GM12865 (cell line): ENCODE data around the gene COL5A2.

Experiments used
- DNase-seq: peaks from one replicate; pipeline ENCODE4 v3.0.0; 2010; ENCODE audit warnings: low read depth
- H3K4me3 ChIP-seq: 2 replicates; pipeline ENCODE4 v1.5.1; 2011; ENCODE audit warnings: mild to moderate bottlenecking, low read depth, low read length, control low read depth
- TF ChIP-seq, protein P1 (sequence below): IDR thresholded peaks from 2 replicates; pipeline ENCODE4 v1.5.1; 2011; ENCODE audit warnings: low read length, control low read depth, low read depth, inconsistent platforms; ENCODE audit not compliant: insufficient read depth; ENCODE audit errors: missing control alignments

The COL5A2 gene

DNA sequence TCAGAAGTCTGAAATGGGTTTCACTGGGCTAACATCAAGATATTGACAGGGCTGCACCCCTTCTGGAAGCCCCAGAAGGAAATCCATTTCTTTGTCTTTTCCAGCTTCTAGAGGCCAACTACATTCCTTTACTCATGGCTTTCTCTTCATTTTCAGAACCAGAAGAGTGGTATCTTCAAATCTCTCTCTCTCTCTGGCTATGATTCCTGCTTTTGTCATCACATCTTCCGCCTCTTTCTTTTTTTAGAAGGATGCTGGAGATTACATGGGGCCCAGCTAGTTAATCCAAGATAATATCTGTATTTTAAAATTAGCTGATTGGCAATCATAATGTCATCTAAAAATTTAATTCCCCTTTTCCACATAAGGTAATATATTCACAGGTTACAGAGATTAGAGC, 23.8 kb downstream of the COL5A2 start:
- TF ChIP-seq, protein P1, sequence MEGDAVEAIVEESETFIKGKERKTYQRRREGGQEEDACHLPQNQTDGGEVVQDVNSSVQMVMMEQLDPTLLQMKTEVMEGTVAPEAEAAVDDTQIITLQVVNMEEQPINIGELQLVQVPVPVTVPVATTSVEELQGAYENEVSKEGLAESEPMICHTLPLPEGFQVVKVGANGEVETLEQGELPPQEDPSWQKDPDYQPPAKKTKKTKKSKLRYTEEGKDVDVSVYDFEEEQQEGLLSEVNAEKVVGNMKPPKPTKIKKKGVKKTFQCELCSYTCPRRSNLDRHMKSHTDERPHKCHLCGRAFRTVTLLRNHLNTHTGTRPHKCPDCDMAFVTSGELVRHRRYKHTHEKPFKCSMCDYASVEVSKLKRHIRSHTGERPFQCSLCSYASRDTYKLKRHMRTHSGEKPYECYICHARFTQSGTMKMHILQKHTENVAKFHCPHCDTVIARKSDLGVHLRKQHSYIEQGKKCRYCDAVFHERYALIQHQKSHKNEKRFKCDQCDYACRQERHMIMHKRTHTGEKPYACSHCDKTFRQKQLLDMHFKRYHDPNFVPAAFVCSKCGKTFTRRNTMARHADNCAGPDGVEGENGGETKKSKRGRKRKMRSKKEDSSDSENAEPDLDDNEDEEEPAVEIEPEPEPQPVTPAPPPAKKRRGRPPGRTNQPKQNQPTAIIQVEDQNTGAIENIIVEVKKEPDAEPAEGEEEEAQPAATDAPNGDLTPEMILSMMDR = no peak
- no peak for DNase-seq
- no peak overlapping the region for H3K4me3 ChIP-seq

DNA sequence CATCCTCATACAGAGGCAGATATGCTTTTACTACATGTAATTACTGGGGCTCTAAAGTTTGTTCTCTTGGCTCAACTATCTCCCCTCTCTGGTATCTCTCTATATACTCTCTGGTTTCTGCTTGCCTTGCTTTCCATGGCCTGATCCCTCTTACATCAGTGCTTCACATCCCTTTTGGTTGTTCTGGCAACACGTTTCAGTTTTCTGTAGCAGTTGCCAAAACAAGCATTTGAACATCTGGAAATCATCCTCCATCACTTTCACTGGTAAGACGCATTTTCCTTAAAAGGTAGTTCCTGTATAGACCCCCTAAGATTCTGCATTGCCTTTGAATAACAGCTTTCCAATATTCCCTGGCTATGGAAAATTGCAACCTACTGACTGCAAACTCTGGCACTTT, 25.9 kb downstream of the COL5A2 start:
- no peak for DNase-seq
- TF ChIP-seq, protein P1 = no peak
- no peak overlapping the region for H3K4me3 ChIP-seq

- no peak overlapping the region for H3K4me3 ChIP-seq
- TF ChIP-seq, protein P1 = no peak
- no peak for DNase-seq
Measured at GRCh38 chr2:189152483-189152882, 27.1 kb downstream of the COL5A2 start.

- no peak for DNase-seq
- H3K4me3 ChIP-seq = no peak overlapping the region
- TF ChIP-seq, protein P1 = no peak
Measured at GRCh38 chr2:189151906-189152305, 27.7 kb downstream of the COL5A2 start.

GRCh38 chr2:189150033-189150432, 29.5 kb downstream of the COL5A2 start:
- DNase-seq = no peak
- TF ChIP-seq, protein P1 = no peak
- H3K4me3 ChIP-seq = no peak overlapping the region

DNA sequence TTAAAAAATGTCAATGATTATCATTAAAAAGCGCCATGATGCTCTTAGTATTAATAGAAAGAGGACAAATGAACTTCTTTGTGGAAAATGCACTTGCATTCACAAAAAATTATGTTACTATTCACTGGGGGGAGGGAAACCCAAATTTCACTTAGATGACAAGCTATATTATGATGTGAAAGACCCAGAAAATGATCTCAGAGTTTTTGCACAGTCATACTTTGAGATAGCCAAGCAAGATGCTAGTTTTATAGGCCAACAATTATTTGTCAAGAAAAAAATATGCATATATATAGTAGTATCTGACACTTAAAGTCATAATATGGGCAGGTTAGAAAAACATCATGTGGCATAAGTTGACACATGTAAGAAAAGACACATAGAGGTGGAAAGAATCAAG, 31.6 kb downstream of the COL5A2 start:
- H3K4me3 ChIP-seq = no peak overlapping the region
- TF ChIP-seq, protein P1 = no peak
- no peak for DNase-seq

GRCh38 chr2:189147361-189147760, 32.2 kb downstream of the COL5A2 start:
- TF ChIP-seq, protein P1 = no peak
- H3K4me3 ChIP-seq = no peak overlapping the region
- no peak for DNase-seq
